ENCODE data around the gene CCDC198.

Gene CCDC198, protein sequence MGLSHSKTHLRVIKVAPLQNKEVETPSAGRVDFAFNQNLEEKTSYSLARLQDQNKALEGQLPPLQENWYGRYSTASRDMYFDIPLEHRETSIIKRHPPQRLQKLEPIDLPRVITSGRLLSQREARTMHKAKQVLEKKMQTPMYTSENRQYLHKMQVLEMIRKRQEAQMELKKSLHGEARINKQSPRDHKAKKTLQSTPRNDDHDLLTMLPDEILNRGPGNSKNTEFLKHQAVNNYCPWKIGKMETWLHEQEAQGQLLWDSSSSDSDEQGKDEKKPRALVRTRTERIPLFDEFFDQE

DNA sequence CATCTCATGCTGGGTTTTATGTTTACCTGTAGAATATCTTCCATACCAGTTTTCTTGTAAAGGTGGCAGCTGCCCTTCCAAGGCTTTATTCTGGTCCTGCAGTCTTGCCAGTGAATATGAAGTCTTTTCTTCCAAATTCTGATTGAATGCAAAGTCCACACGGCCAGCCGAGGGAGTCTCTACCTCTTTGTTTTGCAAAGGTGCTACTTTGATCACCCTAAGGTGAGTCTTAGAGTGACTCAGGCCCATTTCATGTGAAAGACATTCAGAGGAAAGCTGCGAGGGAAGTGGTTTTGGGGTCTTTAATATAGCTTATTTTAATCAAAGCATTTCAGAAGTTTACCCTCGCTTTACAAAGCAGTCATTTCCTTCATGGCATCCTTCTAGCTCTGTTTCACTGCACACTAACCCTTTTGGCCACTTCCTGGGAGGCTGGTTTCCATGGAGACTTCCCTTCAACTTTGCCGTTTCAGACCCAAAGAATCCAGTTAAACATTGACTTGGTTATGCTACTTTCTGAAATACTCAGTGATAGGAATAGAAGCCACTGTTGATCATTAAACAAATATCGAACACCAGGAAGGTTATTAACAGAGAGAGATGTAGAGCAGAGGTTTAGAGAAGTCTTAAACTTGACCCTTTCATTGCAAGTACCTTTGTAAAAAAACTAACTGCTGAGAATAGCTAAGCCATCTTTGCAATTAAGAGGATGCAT lies at the start of gene CCDC198:
Gene CCDC198 (minus strand): TSS at position 391 of the 715 bp plus-strand sequence. CDS start 142 bp downstream, at position 249.
- no peak for DNase-seq

DNA sequence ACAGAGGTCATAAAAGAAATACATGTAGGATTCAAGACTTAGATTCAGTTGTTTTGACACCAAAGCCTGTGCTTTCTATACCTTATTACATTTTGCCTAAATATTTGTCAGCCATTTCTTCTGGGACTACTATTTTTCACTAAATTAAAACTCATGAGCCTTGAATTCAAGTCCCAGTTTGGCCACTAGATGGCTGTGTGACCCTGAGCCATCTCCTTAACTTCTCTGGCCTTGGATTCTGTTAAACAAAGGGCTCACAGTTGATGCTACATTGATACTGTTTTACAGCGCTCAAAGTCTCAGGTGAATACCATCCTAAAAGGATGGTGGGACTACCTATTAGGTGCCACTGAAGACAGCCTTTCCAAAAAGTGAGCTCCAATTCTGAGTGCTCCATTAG lies 39.6 kb upstream of the CCDC198 start:
- no peak for DNase-seq

DNA sequence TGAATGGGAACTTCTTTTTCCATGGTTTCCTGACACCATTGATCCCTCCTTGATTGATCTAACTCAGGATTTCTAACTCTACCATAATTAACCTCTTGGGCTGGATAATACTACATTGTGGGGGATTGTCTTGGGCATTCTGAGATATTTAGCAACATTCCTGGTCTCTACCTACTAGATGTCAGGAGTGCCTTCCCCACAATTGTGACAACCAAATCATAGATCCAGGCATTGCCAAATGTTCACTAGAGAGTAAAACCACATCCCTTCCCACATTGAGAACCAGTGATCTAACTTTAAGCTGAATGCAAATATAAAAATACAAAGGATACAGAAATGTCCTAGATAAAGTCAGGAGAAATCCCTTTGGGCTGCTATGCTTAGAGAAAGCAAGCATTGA lies 36.9 kb upstream of the CCDC198 start:
- DNase-seq = no peak

DNA sequence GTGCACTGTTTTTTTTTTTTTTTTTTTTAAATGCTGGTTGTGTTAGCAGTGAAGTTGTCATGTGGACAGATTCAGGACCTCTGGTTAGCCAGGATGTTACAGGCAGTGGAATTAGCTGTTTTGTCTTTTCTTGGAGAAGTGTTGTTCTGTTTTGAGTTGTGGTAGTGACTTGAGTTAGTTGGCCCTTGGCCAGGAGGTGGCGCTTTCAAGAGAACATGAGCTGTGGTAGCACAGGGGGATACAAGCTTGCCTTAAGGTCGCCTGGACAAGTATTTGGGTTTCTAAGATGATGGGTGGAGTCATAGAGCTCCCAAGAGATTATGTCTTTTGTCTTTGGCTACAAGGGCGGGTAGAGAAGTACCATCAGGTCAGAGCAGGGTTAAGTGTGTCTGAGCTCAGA lies 33.3 kb upstream of the CCDC198 start:
- DNase-seq = no peak

DNA sequence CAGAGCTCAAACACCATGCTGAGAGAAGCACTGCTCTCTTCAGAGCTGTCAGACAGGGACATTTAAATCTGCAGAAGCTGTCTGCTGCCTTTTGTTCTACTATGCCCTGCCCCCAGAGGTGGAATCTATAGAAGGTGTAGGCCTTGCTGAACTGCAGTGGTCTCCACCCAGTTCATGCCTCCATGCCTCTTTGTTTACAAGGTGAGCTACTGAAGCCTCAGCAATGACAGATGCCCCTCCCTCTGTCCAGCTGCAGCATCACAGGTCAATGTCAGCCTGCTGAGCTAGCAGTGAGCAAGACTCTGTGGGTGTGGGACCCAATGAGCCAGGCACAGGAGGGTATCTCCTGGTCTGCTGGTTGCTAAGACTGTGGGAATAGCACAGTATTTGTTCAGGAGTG lies 25.4 kb upstream of the CCDC198 start:
- no peak for DNase-seq

DNA sequence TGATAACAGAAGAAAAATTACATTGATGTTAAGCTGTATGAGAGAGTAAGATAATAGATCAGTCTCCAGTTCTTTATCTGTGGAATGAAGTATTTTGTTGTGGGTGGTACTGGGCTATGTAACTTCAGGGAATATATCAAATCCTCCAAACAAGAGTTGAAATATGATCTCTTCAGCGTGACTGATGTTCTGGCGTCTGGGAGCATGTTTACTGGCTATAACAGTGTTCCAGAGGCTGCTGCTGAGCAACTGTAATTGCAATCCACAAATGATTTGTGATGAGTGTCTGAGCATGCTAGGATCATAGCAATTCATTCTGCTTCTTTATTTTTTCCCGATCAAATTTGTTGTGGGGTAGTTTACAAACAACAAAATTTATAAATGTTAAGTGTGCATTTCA lies 18.6 kb upstream of the CCDC198 start:
- DNase-seq = peak; percentile 5

DNA sequence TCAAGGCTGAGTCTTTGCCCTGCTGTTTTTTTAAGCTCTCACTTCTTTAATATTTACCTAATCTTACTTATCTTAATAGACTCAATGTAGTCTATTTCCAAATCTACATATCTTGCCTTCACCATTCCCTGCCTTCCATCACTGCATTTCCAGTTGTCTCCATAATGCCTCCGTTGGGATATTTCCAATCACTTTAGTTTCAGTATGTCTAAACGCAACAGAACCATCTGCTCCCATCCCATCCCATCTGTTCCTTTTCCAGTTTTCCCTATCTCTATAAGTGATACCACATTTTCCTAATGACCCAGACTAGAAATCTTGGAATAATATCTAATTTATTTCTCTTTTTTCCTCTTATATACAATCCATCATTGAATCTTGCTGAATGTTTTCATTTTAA lies 15.1 kb upstream of the CCDC198 start:
- no peak for DNase-seq

DNA sequence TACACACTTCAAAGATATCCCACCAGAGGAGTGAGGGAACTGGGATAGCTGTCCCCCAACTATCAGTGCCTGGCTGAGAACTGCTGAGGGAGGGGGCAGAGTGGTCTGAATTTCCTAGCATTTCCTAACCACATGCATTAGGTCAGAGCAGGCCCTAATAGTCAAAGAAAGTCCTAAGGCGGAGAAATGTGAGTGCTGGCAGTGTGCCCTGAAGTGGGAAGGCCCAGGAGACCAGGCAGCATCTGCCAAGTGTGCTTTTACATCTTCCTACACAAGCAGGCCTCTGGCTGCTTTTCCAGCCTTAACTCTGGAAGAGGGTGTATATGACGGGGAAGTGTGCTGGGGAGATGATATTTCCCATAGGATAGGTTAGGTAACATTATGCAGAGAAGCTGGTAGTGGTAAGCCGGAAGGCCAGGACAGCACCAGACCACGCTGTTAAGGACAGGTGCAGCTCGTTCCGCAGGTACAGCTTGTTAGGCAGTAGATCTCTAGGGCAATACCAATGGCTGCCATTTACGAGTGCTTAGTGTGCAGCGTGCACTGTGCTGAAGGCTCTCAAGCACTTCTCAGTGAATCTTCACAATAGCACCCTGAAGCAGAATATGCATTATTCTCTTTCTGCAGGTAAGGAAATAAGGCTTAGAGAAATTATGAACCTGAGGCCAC lies 9.1 kb upstream of the CCDC198 start:
- peak; percentile 42 for DNase-seq

DNA sequence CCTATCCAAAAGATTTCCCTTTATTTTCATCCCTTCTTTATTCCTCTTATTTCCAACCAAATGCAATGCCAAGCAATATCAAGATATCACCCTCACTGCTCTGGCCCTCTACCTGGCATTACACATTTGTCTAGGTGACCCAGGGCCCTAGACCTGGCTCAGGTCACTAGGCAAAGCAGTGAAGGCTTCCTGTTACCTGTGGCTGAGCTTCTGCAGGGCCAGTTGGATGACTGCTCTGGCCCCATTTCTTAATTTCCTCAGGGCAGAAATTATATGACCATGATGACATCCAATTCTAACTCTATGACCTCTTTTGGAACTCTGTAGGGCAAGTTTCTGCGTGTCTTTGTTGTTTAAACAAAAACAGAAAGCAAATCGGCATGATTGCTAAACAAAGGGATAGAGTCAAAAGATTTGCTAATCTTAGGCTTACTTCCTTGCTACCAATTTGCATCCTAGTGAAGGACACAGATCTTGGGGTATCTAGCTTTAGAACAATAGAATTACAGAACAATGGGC lies 7.4 kb upstream of the CCDC198 start:
- no peak for DNase-seq

DNA sequence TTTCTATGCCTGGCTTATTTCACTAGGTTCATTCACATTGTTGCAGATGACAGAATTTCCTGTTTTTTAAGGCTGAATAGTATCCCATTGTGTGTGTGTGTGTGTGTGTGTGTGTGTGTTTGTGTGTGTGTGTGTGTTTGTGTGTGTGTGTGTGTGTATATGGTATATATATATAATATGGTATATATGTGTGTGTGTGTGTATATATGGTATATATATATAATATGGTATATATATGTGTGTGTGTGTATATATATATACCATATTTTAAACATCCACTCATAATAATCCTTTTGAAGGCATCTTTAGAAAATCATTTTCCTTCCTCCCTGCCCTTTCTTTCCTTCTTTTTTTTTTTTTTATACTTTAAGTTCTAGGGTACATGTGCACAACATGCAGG lies 5.0 kb upstream of the CCDC198 start:
- DNase-seq = no peak

DNA sequence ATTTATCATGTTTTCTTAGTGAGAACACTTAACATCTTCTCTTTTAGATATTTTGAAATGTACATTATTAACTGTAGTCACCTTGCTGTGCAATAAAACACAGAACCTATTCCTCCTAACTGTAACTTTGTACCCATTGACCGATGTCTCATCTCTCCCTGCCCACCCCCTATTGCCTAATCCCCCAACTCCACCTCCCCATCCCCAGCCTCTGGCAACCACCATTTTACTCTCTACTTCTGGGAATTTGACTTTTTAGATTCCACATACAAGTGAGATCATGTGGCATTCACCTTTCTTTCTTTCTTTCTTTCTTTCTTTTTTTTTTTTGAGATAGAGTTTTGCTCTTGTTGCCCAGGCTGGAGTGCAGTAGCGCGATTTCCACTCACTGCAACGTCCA lies 4.4 kb upstream of the CCDC198 start:
- no peak for DNase-seq

DNA sequence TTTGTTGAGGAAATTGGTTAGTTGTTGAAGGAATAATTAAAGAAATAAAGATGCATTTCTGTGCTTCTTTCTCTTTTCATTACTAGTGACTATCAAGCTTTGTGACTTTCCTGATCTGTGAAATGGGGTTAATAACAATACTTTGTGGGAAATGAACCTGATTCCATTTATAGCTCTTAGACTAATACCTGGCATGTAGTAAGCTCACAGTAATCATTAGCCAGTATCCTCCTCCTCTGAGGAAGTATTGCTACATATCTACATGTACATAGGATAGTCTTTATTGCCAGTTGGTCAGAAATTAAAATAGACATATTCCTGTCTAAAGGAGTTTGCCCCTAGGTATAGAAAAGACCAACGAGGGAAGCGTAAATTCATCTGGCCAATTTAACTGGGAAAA lies 1.8 kb upstream of the CCDC198 start:
- DNase-seq = no peak

DNA sequence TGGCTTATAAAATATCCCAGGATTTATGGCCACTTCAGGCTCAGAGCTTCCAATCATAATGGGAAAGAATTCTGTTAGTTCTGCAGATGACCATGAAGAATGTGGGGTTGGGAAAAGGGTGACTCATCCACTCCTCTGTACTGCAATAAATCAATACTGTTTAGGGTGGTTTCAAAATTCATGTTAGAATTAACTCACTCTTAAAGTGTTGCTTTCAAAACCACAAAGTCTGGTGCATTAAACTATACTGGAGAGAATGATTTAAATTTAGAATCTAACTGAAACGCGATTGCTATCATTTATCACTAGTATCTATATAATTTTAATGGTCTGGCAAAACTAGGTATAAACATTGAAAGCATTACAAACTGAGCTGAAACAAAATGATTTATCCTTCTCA lies 798 bp downstream of the CCDC198 start:
- DNase-seq = peak; percentile 5

DNA sequence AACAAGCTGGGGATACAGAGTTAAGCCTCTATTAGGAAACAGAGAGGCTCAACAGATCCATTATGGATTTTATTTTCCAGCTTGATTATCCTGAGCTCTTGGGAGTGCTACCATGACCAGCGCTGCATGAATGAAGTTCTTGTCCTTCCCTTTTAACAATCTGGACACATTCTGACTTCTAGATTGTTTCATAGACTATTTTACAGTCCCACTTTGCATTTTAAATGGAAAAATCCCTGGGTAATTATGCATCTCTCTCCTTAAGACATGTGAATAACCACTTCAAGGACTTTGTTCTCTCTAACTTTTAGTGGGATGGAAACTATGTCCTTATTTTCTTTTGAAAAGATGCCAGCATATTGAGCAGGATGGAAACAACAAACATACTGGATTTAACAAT lies 2.0 kb downstream of the CCDC198 start:
- no peak for DNase-seq

DNA sequence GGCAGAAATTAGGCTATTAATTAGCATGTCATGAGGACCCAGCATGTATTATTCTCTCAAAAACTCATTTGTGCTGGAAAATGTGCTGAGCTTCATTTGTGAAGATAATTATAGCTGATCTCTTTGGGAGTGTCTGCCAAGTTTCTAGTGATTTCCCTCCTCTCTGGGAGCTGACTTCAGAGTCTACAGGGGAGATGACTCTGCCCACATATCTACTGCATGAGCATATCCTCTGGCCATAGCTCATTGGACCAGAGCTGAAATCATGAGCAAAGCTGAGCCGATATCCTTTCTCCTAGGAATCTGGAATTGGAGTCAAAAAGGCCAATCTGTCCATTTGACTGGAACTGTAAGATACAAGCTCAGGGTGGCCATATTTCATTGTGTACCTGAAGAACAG lies 5.9 kb downstream of the CCDC198 start:
- DNase-seq = no peak

DNA sequence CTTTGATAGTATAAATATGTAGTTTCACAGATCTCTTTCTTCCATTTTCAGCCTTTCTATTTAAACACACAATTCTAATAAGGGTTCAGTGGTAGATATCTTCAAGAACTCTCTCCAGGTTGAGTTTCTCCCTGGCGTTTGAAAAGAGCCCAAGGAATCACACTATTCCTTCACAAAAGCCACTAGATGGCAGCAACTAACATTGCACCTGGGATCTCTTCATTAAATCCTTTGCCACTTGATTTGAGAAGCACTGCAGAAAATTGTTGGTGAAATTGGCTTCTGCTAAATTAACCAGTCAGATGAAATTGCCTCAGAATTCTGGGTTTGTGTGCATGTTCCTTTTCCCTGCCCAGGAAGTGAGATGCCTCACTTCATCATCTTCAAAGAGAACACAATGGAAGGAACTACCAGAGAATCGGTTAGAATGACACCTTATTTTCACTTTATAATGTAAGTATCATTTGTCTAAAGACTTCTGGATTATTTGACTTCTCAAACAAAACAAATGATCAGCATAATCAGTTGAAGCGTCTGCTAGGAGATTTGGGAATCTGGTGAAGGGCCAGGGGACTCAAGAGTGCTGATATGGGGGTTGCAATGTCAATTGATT lies 6.8 kb downstream of the CCDC198 start:
- DNase-seq = peak; percentile 64

DNA sequence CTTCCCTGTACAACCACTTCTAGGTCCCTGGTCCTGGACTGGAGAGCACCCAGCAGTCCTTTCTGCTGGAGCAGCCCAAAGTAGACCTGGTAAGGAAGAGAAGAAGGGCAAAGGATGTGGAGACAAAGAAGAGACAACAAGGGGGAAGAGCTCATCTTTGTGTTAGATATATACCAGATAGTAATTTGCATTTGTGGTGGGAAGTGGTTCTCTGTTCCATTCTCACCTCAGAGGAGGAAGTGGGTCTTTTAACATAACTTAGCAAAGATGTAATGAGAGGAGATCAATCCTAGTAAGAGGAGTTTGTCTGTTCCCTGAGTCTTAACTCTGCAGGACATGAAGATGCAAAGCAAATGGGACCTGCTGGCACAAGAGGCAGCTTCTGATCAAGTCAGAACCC lies 8.0 kb downstream of the CCDC198 start:
- DNase-seq = no peak

DNA sequence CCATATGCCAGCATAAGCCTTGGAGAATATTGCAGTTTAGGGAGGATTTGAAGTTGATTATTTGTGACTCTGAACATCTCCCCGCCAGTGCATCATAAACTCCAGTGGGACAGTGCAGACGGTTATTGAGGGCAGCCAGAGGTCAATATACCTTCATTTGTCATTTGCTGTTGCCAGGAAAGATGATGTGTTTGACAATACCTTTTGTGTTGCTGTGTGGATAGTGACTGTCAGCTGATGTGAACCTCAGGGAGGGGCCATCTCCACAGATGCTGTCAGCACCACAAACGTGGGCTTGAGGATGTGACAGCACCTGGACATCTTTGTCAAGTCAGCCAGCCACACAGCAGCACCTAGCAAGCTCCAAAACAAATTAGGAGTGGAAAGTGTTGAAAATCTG lies 11.5 kb downstream of the CCDC198 start:
- DNase-seq = no peak

DNA sequence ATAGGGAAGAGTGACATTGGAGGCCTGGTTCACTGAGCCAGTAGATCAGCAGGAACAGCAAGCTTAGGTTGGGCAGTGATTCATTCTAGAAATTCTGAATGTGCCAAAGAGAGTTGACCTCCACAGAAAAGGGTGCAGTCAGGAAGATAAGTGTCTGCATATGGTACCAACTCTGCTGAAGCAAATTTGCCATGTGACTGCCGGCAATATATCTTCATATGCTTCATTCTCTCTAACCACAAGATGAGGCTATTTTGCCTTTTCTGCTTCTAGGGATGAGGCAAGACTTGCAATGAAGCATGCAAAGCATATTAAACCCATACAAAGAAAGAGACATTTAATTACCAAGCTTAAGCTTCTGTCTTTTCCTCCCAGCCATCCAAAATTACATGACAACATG lies 13.6 kb downstream of the CCDC198 start:
- DNase-seq = no peak

DNA sequence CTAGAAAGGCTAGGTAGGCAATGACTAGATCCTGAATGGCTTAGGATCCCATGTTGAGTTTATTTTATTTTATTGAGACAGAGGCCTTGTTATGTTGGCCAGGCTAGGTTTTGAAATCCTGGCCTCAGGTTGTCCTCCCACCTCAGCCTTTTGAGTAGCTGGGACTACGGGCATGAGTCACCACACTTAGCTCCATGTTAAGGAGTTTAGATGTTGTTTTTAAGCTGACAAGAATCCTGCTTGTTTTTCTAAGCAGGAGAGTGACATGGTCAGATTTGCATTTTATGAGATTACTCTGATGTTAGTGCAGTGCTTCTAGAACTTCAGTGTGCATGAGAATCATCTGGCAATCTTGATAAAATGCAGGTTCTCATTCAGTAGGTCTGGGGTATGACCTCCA lies 14.5 kb downstream of the CCDC198 start:
- no peak for DNase-seq

DNA sequence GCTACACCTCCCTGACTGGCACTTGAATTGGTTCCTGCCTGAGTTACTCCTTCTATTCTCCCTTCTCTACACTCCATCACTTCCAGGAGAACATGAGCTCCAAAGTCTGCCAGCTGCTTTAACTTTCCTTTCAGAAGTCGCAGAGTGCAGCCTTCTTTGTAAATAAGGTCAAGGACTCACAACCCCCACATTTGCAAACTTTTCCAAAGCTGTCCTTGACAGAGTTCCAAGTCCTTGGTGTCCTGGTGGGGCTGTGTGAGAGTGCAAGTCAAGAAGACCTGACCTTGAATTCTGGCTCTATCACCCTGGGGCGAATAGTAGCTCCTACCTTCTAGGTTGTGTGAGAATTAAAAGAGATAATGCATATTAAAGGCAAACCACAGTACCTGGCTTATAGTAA lies 15.6 kb downstream of the CCDC198 start:
- no peak for DNase-seq

DNA sequence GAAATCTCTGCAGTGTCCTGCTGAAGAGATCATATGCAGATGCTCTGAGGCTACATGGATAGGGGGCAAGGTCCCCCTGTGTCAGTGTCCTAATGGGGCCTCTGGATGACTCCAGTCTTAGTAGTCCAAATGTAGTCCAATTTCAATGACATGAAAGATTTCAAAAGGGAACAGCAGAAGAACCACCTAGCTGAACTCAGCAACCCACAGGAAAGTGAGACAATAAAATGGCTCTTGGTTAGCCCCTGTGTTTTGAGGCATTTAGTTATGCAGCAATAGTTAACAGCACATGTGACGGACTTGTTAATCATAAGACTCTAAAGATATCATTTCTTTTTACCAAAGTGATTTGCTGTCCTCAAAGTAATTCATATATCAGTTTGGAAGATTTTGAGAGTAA lies 22.7 kb downstream of the CCDC198 start:
- no peak for DNase-seq

DNA sequence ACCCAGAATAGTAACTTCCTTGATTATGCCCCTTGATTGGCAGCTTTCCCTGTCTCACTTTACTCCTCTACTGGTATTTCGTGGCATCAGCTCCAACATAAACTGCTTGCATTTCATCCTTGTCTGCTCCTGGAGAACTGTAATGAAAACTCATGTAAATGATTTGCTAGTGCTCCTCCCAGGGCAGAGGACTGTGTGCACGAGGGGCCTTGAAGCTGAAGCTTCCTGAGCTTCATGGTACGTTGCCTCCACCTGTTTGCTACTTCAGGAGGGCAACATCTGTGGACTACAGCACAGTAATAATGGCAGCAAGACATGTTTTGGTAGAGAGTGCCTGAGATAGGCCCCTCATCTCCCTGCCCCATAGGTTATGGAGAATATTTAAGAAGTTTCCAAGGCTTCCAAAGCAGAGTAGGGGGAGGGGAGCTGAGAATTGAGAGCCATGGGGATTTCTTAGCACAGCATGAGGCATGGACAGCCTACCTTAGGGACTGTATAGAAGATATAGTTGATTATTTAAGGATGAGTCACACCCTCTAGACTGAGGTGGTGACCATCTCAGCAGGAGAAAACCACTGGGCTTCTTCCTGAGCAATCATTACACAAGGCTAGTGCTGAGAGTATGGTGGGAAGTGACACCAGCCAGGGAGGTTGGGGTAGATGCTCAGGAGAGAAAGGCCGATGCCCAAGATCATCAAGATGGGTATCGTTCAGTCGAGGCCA lies 29.5 kb downstream of the CCDC198 start:
- no peak for DNase-seq

Data from NCI-H510A treated with DMSO at 0.1 percent for 48 hours (cell line).